HepG2 (cell line): Measurements from ENCODE around the gene GLYR1. TPM values are rescaled to one million over a fixed set of nuclear protein-coding genes. Genes with fewer than 3 reads are reported as not detected.

Source experiments
- DMTF1 ChIP-seq: sonication (generic); formaldehyde crosslinking; IDR thresholded peaks from 2 replicates; pipeline ENCODE4 v1.4.0; 2020; ENCODE audit warnings: mild to moderate bottlenecking, missing genetic modification reagents
- DNMT1 ChIP-seq: sonication (generic); formaldehyde crosslinking; IDR thresholded peaks from 2 replicates; pipeline ENCODE4 v1.5.1; 2020; ENCODE audit warnings: mild to moderate bottlenecking, missing genetic modification reagents
- KDM5B ChIP-seq: sonication (generic); formaldehyde crosslinking; IDR thresholded peaks from 2 replicates; pipeline ENCODE4 v1.4.0; 2020; ENCODE audit warnings: missing genetic modification reagents, mild to moderate bottlenecking, borderline replicate concordance
- RERE ChIP-seq: IDR thresholded peaks from 2 replicates; pipeline ENCODE4 v1.6.1; 2016; ENCODE audit warnings: low read depth, missing genetic modification reagents, missing compliant biosample characterization
- RFXAP ChIP-seq: sonication (generic); formaldehyde crosslinking; IDR thresholded peaks from 2 replicates; pipeline ENCODE4 v1.4.0; 2020; ENCODE audit warnings: missing genetic modification reagents, borderline replicate concordance
- ZFP62 ChIP-seq: sonication (generic); formaldehyde crosslinking; IDR thresholded peaks from 2 replicates; pipeline ENCODE4 v1.4.0; 2020; ENCODE audit warnings: missing genetic modification reagents
- polyA plus RNA-seq, 8 experiments: library from polyadenylated mRNA; depleted of rRNA in 3 of 8; stranded (reverse) in 7 of 8; unstranded in 1 of 8; fragments of >200 nt; fragmentation: Illumina TruSeq in 4 of 8; extraction: Trizol in 4 of 8; gene quantifications; 2 replicates each; pipeline versions ENCODE4 v1.2.1 to v1.2.3, GENCODE V29; 2011 to 2016; ENCODE audit warnings: low read depth in 4 of 8, missing spikeins in 1 of 8, mixed read lengths in 1 of 8; ENCODE audit not compliant: insufficient read depth in 1 of 8
- total RNA-seq, 5 experiments: library from RNA; depleted of rRNA; stranded (reverse); fragments of >200 nt; fragmentation: Illumina TruSeq; extraction: Trizol; gene quantifications; 2 replicates each; pipeline ENCODE4 v1.2.3, GENCODE V29; 2016; ENCODE audit warnings: low read depth in 1 of 5

GLYR1 gene
- total and polyA plus RNA-seq, 2 of the 13 experiments (the other 11 are each of a cell fraction or from before 2014, with no cell fraction given) = 28.3 to 48.7 TPM

GRCh38 chr16:4837733-4838501 is 9.2 kb downstream of the GLYR1 start (continued):
- TF ChIP-seq RFXAP = no peak
- TF ChIP-seq KDM5B = no peak
- TF ChIP-seq ZFP62 (CRISPR knock-in tag) = no peak
- no peak for TF ChIP-seq RERE (CRISPR knock-in tag)
- TF ChIP-seq DNMT1 = no peak
- no peak for TF ChIP-seq DMTF1 (CRISPR knock-in tag)
